ENCODE data around the gene SRRD.

DNA sequence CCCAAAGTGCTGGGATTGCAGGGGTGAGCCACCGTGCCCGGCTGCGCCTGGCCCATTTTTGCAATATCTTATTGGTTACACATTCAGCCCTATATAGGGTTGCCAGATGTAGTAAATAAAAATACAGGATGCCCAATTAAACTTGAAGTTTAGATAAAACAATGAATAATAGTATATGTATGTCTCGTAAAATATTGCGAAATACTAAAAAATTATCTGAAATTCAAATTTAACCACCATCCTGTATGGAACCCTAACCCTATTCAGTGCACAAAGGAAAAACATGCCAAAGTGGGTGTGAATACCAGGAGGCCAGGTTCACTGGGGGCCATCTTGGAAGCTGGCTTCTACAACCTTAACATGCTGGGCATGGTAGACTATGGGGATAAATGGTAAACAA lies 33.8 kb downstream of the SRRD start:
- TF ChIP-seq ZNF274 (IDR thresholded peaks at IDR 0.05; ENCODE audit: low read depth, low read length) (no peak), YY1 (IDR thresholded peaks at IDR 0.05; ENCODE audit: insufficient read depth, insufficient read length) (no peak), SUZ12 (IDR thresholded peaks at IDR 0.05; ENCODE audit: extremely low read depth, insufficient read depth, insufficient read length) (no peak)

Data from NT2/D1 (cell line).